GM19035 (cell line): ENCODE results near the gene FAM107B.
"Not testable (repeated sequence)": the region's sequence is repeated elsewhere in the genome, so short reads cannot be mapped to it uniquely, and the experiment has no call there.

Experiments
- ATAC-seq: cut with Tn5 transposase; IDR thresholded peaks from one replicate; pipeline ENCODE4 v1.9.1; 2021; ENCODE audit not compliant: unreplicated experiment

The FAM107B gene

DNA sequence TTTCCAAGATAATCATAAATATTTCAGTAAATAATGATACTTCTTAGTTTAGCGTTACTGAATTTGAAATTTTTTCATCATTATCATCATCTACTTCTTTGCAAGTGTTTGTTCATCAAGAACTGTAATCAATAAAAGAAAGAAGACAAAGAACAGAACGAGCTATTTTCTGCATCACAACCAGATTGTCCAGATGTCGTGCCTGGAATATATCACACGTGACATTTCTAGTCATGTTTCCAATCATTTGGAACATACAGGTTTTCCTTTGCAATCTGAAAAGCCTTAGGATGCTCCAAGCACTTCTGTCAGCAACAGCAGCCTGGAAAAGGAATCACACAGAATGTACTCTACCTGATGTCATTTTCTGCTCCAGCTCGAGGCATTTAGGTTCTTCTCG, 107.4 kb downstream of the FAM107B start:
- ATAC-seq = no peak

DNA sequence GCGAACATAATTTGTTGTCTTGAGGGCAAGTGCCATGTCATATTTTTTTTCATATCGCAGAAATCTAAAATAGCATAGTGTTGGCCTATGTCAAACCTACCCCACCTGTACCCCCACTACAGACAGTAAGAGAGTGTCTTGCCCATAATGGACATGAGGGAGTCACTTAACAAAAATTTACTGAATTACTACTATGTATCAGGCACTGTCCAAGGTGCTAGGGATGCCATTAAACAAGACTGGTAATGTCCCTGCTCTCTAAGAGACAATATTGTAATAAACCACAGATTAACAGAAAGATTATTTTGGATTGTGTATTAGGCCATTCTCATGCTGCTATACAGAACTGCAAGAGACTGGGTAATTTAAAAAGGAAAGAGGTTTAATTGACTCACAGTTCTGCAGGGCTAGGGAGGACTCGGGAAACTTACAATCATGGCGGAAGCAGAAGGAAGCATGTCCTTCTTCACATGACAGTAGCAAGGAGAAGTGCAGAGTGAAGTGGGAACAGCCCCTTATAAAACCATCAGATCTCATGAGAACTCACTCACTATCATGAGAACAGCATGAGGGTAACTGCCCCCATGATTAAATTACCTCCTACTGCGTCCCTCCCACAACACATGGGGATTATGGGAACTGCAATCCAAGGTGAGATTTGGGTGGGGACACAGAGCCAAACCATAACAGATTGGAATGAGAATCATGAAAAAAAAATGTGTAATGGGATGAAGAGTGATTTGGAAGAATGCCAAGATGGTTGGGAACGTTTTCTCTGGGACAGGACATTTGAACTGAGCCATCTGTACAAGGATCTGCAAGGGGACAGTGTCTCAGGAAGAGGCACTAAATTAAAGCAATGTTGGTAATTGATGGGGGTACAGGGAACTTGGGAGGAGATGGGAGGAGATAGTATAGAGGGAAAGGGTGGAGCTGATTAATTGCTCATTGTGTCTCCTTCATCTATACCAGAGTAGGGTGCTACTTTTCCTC, 108.5 kb downstream of the FAM107B start:
- ATAC-seq = no peak

DNA sequence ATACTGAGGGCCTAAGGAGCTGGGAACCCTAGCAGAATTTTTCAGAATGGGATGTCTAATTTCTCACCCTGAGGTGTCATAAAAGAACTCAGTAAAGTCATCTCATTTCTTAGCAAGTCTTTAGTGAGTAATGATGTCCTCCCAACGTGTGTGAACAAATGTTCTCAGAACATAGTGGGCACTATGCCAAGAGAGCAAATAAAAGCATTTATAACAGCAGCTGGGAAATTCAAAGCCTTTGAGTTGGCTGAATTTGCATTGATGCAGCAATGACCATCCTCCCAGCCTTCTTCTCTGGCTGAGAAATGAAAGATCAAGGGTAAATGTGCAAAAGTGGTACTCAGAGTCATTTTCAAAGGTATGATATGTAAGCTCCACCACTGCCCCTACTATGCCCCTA, 109.4 kb downstream of the FAM107B start:
- no peak for ATAC-seq

DNA sequence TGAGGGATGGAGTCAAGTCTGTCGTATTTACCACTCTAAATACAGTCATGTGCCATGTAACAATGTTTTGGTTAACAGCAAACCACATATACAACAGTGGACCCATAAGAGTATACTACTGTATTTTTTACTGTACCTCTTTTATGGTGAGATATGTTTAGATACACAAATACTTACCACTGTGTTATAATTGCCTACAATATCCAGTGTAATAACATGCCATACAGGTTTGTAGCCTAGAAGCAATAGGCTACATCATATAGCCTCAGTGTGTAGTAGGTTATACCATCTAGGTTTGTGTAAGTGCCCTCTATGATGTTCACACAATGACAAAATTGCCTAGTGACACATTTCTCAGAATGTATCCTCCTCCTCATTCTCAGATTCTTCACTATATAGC, 110.4 kb downstream of the FAM107B start:
- no peak for ATAC-seq

DNA sequence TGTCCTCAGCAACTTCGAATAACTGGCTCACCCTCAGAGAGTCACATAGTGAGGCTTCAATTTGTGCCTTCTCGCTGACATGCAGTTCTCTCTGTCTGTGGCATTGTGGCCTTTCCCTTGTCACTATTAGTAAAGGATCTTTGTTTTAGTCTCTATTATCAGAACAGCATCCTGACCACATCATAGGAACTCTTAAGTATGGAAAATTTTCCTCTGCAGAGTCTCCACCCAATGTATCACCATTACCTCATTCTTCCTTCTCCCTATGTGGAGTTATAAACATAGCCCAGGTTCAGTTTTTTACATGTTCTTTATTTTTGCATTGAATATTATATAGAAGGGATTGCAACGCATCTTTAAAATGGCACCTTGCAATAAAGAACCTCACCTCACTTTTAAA, 112.9 kb downstream of the FAM107B start:
- no peak for ATAC-seq

DNA sequence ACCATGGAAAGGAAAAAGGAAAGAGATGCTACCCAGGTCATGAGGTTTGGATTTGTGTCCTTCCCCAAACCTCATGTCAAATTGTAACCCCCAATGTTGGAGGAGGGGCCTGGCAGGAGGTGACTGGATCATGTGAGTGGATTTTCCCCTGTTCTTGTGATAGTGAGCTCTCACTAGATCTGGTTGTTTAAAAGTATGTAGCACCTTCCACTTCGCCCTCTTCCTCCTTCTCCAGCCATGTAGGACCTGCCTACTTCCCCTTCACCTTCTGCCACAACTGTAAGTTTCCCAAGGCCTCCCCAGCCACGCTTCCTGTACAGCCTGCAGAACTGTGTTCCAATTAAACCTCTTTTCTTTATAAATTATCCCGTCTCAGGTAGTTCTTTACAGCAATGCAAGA, 113.9 kb downstream of the FAM107B start:
- ATAC-seq = no peak

DNA sequence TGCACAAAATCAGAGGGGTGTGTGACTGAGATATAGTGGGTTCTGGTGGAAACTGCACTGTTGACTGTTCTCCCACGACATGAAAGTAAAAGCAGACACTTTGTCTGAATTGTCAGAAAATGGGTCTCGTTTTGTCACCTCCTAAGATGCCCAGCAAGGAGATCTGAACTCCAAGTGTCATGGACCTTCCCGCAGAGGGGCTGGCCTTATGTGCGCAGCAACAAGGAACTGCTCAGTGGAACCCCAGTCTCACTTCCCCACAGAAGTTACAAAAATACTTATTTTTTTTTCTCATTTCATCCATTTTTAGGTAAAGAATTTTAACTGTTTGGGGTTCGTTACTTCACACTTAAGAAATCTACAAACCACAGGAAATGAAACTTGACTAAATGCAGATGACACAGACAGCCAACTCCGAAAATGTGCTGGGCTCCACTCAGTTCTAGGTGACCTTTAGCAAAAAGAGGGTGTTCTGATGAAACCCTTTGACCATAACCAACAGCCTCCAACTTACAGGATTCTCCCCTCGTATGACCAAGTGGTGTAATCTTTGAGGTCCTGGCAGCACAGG, 115.0 kb downstream of the FAM107B start:
- ATAC-seq = peak; percentile 85

DNA sequence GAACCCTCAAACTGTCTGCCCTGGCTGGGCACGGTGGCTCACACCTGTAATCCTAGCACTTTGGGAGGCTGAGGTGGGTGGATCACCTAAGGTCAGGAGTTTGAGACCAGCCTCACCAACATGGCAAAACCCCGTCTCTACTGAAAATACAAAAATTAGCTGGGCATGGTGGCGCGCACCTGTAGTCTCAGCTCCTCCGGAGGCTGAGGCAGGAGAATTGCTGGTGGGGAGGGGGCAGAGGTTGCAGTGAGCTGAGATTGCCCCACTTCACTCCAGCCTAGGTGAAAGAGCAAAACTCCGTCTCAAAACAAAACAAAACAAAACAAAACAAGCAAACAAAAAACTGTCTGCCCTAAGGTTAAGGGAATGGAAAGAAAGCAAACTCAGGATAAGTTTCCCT, 115.6 kb downstream of the FAM107B start:
- not testable (repeated sequence) for ATAC-seq

DNA sequence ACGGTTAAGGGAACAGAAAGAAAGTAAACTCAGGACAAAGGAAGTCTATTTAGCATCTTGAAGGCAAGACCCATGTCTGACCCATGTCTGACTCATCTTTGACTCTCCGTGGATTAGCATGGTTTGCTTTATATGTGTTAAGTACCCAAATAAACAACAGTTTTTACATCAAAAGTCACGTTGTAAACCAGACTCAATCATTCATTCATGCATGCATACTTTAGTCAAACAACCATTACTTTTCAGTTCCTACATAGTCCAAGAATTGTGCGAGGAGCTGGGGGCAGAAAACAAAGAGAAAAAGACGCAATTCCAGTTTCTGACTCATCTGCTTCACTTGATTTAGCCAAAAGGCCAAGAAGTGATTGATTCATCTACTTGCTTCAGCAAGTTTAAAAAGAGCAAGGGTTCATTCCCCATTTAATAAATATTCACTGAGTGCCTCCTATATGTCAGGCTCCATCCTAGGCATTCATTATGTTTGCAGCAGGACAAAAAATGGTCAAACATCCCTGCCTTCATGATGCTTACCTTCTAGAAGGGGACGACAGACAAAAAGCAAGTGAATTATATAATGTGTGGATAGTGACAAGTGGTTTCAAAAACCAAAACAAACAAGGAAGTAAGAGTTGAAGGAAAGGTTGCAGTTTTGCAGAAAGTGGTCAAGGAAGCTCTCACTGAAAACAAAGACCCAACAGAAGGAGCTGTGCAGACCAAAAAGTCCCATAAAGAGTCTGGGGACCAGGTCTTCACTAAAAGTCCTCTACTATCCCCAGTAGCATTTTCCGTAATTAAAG, 116.2 kb downstream of the FAM107B start:
- ATAC-seq = no peak

DNA sequence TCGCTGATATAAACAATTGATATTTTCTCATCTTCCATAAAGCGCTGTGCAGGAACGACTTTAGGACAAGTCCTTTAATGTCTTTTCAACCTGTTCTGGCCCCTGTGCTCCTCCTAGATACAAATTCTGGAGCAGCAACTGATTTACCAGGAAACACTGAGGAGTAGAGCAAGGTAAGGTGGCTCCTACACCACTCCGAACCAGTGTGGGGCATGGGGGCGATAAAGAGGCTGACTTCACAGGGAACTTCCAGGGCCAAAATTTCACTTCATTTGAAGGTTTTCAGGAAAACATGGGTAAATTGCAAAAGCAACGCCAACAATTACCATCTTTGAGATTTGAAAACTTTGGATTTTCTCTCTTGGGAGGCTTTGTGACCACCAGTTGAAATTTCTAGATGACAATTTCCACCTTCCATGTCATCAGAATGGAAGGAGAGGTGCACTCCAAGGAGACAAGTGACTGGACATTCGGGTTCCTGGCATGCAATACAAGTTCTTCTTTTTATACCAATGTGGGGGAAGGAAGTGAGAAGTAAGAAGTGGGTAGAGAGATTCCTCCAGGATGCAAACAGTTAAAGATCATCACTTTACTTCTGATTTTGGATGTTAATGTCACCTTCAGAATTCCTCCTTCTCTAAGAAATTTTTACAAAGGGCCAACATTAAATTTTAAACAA, 118.5 kb downstream of the FAM107B start:
- ATAC-seq = no peak

DNA sequence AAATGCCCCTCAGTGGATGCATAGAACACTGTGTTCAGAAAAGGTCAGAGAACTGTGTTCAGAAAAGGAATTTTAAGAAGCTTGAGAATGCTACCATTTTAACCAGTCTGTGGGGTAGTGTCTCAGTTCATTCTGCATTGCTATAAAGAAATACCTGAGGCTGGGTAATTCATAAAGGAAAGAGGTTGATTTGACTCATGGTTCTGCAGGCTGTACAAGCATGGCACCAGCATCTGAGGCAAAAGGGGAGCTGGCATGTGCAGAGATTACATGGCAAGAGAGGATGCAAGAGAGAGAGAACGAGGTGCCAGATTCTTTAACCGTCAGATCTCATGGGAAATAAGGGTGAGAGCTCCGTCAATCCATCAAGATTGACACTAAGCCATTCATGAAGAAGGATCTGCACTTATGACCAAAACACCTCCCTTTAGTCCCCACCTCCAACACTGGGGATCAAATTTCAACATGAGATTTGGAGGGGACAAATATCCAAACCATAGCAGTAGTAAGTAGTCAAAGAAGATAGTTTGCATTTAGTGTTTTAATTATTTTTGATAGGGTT, 119.8 kb downstream of the FAM107B start:
- ATAC-seq = no peak

DNA sequence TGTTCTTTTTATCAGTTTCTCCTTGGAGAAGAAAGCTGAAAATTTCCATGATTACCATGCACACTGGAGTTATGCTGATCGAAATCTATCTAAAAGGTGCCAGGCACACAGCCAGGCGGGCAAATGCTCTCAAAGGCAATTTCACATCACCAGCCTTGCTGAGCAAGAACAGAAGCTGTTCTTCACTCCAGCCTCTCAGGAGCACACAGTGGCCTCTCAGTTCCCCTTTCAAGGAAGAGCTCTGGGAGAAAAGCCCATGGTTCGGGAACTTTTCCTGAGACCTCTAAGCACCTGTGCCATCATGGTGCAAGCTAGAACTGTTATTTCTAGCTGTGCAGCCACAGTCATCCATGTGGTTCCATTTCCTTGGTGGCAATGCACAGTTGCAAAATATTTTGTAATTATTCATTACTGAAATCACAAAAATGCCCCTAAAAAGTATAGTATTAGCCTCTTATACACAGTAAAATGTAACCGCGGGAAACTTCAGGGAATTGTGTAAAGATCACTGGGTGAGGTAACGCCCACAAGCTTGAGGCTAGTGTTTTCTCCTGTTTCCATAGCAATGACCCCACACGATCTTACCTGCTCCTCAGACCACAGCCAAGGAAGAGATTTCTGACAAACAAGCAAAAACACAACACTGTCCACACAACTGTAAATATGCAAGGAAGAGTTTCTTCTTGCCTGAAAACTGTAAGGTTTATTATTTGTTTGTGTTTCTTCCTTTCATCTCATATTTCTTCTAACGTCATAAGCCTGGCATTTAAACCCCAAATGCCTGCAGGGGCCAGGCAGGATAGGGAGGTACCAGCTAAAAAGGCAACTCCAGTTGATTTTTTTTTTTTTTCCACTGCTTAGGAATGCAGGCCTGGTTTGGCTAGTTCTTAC, 121.2 kb downstream of the FAM107B start:
- ATAC-seq = no peak

DNA sequence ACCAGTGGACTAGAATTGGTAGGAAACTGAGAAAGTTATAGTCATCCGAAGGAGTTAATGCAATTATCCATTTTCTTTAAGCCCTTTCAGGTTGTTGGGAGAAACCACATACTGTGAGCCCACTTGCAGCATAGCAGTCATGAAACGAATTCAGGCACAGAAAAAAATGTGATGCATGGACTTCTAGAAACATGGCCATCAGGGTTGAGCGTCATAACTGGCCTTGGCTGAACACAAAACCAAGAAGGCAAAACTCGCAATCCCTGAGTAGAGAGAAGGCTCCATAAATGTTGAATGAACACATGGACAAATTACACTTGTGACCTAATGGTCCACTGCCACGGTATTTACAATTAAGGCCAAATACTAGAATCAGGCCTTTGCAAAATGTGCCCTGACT, 121.9 kb downstream of the FAM107B start:
- no peak for ATAC-seq

DNA sequence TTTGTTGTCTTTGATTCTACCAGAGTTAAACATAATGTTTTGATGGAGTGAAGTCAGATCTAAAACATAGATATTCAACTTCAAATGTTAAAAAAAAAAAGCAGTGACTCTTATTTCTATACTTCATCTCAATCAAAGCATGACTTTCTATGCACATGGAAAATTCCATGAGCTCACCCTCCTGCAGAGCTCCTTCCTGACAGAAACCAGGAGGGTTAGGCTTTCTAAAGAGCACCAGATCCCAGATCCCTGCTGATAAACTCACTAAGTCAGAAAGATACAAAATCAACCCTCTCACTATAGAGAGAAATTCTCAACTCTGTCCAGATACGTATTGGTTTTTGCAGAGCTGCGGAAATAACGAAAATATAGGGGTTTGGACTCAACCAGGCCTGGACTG, 122.6 kb downstream of the FAM107B start:
- ATAC-seq = no peak

DNA sequence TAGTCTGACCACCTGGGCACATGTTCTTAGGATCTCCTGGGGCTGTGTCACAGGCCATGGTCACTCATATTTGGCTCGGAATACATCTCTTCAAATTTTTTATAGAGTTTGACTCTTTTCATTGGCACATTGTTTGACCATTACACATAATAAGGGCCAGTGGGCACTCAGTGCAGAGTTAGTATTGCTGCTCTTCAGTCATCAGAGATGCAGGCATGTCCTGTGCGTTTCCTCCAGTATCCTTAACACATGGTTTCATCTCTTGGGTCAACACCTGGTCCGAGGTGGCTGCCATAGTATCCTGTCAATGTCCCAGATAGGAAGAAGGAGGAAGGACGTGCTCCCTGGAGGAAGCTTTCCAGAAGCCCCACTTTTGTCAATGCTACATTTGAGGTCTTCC, 125.0 kb downstream of the FAM107B start:
- ATAC-seq = no peak

DNA sequence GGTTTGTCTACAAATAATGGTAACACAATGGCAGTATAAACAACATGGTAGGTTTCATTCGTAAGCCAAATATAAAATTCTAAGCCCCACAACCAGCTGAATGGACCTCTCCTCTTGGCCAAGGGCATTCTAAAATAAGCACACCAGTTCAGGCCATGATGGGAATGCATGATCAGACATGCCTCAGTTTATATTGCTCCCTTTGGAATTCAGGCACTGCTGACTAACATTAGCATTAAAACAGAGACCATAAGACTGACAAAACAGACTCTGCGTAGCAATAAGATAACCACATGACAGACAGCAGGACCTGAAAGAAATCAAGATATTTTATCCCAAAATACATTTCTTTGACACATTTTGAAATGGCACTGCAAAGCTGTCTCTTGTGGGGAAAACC, 125.8 kb downstream of the FAM107B start:
- no peak for ATAC-seq

DNA sequence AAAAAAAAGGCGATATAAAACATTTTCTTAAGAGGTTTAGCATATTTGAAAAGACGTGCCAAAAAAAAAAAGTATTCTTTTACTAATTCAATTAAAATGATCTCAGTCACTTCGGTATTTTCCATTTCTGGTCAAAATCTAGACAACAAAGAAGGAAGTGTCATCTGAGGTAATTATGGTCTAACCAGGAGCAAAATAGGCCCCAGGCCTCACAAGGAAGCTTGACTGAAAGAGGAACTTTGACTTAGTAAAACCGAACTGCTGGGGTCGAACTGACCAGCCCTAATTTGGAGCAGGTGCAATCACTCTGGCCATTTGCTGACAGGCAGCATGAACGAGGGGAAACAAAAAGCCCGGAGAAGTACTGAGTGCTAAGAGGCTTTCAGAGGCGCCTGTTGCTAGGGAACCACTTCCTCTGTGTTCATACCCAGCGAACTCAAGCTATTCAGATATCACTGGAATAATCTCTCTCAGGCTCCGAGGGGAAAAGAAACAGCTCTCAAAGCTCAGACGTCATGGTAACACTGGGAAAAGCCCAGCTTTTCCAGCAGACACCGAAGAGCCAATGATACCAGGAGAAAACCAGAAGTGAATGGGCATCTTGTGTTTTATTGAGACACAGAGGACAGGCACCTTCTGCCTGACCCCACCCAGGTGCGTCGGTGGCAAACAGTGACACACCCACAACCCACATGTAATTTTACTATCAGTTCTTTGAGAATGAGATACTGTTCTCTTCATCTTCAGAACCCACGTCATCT, 126.5 kb downstream of the FAM107B start:
- peak; percentile 93 for ATAC-seq

DNA sequence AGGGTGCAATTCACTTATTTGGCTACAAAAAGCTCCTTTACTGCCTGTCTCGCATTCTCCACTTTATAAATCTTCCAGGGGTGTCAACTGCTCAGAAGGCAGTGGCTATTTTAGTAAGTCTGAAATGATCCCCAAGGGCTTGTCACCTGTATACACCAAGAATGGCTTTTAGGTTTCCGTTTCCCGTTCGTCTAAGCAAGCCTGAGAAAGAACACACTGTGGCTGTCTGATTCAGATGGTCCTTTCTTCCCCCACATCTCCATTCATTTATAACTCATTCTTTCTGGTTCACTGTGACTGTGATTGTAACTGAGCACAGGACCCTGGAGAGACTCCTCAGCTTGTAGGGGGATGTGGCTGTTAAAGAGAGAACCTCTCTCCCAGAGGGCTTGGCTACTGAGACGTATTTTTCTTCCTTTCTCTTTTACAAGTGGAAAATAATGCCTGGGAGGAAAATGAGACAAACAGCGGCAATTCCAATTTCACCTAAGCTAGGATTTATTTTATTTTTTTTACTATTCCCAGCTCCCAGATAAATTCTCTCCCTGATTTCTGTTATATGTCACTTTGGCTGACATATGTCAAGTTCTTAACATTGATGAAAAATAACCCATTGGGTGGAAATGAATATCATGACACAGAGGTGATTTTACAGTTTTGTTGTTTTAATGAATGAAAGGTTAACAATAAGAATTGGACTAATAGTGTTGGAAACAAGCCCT, 129.3 kb downstream of the FAM107B start:
- peak; percentile 24 for ATAC-seq
